ENCODE results near the gene IGF1R.
A peak's percentile ranks its signal among the peaks of the same experiment; 100 is the strongest.

Gene IGF1R

GRCh38 chr15:98649472-98650416, 1.4 kb downstream of the IGF1R start:
- DNase-seq, result no peak

DNA sequence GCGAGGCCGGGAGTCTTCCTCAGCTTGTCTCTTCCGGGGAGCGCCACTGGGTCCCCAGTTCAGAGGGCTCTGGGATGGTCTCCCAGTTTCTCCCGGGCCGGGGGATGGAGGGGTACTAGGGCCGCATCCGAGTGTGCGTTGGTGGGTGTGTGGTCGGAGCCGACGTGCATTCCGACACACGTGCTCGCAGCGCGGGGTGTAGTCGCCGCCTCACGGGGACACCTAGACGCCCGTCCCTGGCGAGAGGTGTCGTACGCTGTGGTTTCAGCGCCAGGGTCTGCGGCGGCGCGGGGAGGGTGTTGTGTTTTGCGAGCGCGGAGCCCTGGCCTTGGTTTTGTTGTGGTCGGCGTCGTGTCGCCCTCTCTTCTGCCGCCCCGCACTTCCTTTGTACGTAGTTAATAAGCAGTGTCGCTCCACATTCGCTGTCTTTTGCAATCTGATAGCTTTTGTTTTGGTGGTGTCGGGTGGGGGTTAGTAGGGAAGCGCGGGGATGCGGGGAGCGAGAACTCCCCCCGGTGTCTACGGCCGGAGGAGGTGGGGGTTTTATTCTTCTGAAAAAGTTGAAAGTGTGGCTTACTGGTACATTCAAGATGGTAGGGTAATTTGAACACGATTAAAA, 2.2 kb downstream of the IGF1R start:
- DNase-seq, result no peak

DNA sequence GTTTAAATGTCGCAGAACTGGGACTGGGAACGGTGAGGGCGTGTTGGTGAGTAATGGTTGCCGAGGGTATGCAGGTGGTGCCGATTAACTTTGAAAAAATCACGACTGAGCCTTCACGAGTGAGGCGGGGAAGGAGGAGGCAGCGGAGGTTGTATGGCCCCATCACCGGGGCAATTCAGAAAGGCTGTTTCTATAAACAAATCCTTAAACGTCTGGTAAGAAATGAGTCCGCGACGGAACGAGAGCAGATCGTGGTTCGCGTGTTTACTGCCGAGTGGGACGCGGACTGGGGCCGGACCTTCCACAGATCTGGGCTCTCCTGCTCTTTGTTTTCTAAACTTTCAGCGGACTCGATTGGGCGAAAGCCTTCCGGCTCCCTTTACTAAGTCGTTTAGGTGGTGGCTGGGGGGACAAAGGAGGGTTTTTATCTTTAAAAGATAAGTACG, 2.7 kb downstream of the IGF1R start:
- no peak for DNase-seq

- no peak for DNase-seq
Observed at GRCh38 chr15:98651581-98652220, 3.4 kb downstream of the IGF1R start.

GRCh38 chr15:98653686-98654085, 5.3 kb downstream of the IGF1R start:
- DNase-seq, result no peak

DNA sequence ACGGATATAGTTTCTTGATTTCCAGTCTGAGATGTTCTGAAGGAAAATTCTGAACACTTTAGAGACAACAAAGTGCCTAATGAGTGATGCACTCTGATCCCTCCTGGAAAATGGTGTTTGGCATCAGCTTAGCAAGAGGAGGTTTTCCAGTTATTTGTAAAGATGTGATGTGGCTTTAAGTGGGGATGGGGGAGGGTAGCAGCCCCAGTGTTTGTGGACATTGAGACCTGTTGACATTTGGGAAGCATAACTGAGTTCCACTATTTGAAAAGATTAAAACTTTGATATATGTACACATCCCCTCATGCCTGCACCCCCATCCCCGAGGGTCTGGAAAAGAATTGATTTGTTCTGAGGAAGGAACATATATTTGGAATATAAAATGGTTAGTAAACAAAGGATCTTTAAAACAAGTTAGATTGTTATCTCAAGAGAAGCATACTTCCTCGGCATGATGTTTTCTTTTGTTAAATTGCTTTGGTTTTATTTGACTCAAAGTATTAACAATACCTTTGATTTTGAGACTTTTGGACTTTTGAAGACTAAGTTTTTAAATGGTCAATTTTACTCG, 6.5 kb downstream of the IGF1R start:
- DNase-seq, result no peak

DNA sequence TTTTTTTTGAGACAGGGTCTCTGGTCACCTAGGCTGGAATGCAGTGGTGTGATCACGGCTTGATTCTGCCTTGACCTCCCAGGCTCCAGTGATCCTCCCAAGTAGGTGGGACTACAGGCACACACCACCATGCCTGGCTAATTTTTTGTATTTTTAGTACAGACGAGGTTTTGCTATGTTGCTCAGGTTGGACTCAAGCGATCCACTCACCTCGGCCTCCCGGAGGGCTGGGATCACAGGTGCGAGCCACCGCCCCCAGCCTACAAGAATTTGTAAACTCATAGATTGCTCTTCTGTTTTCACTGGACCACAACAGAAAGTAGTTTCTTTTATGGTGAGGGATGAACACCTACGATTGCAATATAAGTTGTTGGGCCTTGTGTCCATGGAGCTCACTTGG, 7.4 kb downstream of the IGF1R start:
- DNase-seq, result no peak

DNA sequence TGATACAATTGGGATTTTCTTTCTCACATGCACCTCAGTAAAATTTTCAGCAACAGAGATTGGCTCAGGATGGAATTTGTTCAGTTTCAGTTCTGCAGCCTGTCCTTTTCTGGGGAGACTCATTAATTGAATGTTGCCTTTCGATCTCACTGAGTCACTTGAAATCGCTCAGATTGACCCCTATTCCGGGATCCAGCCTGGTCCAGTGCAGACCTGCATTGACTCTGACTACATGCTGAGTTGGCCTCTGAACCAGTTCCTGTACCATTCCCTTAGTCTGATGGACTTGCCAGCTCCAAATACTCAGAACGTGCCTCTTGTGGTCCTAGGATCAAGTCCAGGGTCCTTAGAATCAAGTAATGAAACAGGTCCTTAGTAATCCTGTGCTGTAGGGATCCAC, 9.4 kb downstream of the IGF1R start:
- DNase-seq, result no peak

DNA sequence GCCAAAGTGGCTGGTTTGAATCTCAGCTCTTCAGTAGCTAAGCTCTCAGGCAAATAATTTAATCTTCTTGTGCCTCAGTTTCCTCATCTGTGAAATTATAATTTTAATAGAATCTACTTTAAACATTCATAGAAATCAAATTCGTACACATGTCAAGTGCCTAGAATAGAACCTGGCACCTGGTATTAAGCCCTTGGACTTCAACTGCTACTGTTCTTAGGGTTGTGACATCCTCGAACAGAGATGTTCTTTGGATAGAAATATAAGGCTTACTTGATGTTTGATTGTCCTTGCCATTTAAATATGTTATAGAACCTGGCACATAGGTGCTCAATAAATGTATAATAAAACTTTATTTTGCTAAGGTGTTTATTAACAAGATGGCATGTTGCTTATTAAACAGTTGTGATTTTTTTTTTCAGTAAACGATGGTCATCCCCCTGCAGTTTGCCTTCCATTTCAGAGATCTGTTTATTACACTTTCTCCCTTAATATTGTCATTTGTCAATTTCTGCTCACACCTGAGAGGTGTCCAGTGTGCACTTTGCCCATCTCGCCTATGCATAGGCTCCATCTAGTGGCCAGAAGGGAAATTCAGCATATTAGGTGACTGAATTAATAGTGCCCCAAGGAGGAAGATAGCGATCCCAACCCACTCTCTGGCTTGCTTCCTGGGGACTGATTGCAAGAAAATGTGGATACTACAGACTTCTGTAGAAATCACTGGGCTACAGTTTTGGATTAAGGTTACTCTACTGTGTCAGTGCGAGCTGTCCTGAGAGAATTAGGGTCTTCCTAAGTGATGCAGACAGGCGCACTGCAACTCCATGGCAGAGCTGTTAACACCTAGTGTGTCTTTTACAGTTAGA, 10.7 kb downstream of the IGF1R start:
- DNase-seq, result peak; percentile 10

GRCh38 chr15:98660055-98660454, 11.7 kb downstream of the IGF1R start:
- DNase-seq, result no peak

- no peak for DNase-seq
Observed at GRCh38 chr15:98663045-98663444, 14.7 kb downstream of the IGF1R start.

DNA sequence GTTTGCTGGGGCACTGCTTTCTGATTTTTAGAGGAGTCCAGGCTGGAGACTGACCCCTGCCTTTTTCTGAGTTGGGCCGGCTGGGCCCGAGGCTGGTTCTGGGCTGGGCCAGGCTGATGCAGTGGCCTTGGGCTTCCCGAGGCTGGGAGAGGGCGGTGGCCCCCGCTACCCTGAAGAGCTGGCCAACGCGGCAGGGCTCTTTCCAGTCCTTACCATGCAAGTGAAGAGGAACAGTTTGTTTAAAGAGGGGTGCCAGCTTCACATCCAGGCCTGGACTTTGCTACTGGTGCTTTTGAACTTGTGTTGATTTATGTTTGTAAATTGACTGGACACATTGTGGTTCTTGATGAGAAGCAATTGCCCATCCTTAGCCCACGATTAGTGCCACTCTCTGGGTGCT, 15.3 kb downstream of the IGF1R start:
- DNase-seq, result no peak

DNA sequence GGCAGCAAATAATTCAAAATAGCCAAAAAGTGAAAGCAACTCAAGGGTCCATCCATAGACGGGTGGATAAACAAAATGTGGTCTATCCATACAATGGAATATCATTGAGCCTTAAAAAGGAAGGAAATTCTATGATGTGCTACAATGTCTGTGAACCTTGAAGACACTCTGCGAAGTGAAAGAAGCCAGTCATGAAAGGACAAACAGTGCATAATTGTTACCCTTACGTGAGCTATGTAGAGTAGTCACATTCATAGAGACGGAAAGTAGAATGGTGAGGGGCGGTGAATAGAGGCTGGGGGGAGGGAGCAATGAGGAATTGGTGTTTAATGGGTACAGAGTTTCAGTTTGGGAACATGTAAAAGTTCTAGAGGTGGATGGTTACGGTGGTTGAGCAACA, 18.1 kb downstream of the IGF1R start:
- no peak for DNase-seq

DNA sequence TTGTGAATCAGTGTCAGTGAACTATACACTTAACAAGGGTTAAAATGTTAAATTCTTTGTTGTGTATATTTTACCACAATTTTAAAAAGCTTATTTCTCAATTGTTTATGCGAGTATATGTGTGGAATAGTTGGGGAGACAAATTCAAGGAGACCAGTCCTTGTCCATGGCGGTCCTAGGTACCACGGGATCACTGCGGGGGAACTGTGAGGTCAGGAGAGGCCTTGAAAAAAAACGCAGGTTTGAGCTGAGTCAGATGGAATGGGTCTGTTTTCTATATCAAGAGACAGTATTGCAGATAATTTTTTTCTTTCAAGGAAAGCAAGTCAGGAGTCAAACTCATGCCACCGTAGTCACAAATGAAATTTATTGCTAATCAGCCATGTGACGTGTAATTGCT, 18.5 kb downstream of the IGF1R start:
- no peak for DNase-seq

GRCh38 chr15:98667521-98668179, 19.3 kb downstream of the IGF1R start:
- no peak for DNase-seq

GRCh38 chr15:98668566-98669308, 20.4 kb downstream of the IGF1R start:
- DNase-seq, result no peak

DNA sequence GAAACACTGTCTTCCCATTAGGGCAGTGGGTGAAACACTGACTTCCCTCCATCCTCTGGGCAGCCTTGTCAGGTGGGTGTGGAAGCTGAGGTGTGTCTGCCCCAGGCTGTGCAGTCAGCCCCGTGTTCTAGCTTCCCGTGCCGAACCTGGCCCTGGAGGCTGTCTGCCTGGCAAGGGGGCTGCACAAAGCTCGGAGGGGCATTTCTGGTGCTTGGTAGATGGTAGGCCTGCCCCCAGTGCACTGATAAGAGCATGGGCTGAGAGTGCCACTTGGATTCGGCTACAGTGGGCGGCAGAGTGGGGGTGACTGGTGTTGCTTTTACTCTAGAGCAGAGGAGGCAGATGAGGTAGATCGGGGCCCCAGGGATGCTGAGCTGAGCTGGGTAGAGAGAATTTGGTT, 21.3 kb downstream of the IGF1R start:
- no peak for DNase-seq

- DNase-seq, result no peak
Observed at GRCh38 chr15:98671060-98672008, 23.0 kb downstream of the IGF1R start.

GRCh38 chr15:98673133-98673532, 24.8 kb downstream of the IGF1R start:
- DNase-seq, result no peak

DNA sequence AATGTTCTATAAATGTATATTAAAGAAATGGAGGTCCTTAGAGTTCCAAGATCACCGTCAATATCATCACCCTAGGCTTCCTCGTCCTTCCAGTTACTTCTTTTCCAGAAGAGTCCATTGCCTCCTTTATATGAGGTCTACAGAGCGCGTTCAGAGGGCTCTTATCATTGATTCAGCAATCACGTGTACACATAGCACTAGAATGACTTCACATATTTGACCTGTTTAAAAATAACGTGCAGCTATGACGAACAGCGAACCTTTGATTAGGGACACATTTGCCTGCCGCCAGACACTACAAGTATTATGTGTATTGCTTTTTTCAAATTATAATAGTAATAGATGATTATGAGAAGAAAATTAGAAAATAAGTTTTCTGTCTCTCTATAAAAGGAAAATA, 26.0 kb downstream of the IGF1R start:
- no peak for DNase-seq

Data from NCI-H2029 (cell line).